CD4-positive, alpha-beta T cell treated with Interleukin-4 for 4 hours (primary cell): ENCODE data around the gene SYVN1.
"Not testable (repeated sequence)": the region's sequence is repeated elsewhere in the genome, so short reads cannot be mapped to it uniquely, and the experiment has no call there.

Source experiments
- DNase-seq: peaks from one replicate; pipeline ENCODE4 v3.0.0-alpha.2; 2020

The SYVN1 gene

DNA sequence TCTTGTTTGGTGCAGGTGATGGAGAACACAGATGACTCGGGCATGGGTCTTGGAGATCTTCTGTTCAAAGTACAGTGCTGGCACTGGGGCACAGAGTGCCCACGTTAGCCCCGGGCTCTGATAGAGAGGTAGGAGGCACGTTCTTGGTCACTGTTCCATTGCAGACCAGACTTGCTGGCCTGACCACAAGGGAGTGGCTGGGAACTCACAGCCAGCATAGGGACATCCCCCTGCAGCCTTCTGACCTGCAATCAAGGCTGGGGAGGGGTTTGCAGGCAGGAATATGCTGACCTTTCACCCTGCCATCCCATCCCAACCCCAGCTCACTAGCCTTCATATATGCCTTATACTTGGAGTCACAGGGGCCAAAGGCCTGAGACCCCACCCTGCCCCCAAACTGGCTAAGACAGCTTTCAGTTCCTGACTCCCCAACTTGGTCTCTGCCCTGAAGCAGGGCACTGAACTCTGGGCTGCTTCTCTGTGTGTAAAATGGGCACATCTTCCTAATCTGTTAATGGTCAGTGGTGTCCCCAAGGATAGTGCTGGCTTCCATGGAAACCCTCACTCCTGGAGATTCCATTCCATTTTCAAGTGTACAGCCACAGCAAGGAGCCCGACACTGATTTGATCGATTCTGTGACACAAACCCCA, 7.6 kb downstream of the SYVN1 start:
- no peak for DNase-seq

DNA sequence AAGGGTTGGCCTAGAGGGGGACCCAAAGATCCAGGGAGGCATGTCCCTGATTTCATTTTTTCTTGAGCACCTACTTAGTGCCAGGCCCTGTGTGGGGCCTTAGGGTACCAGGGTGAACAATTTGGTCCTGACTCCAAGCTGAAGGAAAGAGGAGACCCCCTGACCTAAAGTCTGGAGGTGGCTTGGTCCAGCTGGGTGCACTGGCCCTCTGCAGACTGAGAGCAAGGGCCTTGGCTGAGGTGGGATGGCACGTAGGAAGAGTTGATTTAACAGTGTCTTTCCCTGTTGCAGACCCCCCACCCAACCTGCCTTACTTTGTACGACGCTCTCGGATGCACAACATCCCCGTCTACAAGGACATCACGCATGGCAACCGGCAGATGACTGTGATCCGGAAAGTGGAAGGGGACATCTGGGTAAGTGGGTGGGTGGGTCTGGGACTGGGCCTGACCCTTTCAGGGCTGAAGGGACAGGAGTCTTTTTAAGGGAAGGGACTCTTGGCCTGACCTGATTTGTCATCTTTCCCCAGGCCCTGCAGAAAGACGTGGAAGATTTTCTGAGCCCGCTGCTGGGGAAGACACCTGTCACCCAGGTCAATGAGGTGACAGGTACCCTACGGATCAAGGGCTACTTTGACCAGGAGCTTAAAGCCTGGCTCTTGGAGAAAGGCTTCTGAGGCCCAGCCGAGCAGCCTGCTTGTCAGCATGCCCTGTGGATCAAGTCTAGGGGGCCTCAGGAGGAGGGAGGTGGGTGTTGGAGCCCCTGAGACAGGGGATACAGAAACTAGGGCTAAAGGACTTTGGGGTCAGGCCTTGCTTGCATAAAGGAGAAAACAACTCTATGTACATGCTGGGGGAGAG, 8.9 kb downstream of the SYVN1 start:
- DNase-seq: no peak

- DNase-seq: no peak
Observed at GRCh38 chr11:65124480-65125196, 9.7 kb downstream of the SYVN1 start.

GRCh38 chr11:65121865-65122696, 12.2 kb downstream of the SYVN1 start, which contains the start of the genes FAU and MRPL49:
TSS of gene FAU (minus strand) at chr11:65122134. CDS start at chr11:65121813, 321 bp downstream.
TSS of gene MRPL49 (plus strand) at chr11:65122321. CDS start at chr11:65122347, 26 bp downstream.
- DNase-seq: peak; percentile 98

DNA sequence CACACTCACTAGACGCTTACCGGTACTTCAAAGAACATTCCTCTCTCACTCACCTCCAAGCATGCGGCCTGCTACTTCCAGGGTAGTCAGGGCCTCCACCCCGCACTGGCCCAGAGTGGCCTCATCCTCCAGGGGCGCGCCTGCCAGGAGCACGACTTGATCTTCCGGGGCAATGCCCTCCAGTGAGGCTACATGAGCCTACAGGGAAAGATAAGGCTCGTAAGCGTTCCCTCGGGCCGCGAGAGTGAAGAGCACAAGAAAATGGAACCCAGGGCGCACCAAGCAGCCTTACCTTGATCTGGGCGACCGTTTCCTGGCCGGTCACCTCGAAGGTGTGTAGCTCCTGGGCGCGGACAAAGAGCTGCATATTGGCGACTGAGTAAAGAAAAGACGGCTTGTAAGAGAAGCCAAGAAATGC, 12.9 kb downstream of the SYVN1 start:
- DNase-seq: peak; percentile 27

DNA sequence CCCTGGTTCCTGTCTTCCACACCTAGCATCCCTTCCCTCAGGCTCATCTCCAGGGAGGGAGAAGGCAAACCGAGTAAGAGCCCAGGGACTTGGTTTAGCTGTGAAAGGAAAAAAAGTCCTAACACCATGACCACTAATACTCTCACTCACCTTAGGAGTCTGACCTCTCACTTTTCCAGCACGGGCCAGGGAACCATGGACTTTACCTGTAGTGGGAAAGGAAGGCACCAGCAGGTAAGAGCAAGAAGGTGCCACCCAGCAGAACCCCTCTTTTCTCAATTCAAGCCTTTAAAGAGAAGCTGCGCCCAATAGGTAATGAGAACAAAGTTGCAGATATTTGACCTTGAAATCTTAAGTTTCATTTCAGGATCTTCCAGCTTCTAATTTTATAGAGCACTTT, 13.5 kb downstream of the SYVN1 start:
- no peak for DNase-seq

GRCh38 chr11:65119670-65119995, 14.7 kb downstream of the SYVN1 start:
- no peak for DNase-seq

GRCh38 chr11:65118891-65119669, 15.2 kb downstream of the SYVN1 start:
- DNase-seq: not testable (repeated sequence)

DNA sequence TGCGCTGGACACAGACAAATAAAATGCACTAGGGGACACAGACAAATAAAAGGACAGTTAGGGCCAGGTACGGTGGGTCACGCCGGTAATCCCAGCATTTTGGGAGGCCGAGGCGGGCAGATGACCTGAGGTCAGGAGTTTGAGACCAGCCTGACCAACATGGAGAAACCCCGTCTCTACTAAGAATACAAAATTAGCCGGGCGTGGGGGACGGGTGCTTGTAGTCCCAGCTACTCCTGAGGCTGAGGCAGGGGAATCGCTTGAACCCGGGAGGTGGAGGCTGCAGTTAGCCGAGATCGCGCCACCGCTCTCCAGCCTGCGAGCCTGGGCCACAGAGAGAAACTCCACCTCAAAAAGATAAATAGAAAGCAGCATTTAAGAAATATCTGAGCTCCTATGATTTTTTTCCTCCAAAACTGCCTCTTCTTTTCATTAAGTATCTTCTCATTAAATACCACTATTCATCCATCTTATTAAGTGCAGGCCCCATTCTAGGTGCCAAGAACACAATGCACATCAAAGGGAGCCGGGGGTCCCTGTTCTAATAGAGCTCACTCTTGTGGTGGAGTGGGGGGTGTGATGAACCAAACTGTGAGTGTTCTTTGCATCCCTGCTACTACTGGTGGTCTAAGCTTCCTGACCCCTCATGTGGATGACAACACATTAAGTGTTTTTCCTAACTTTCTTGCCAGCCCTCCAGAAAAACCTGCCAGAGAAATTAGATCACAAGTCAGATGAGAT, 16.1 kb downstream of the SYVN1 start:
- DNase-seq: no peak

DNA sequence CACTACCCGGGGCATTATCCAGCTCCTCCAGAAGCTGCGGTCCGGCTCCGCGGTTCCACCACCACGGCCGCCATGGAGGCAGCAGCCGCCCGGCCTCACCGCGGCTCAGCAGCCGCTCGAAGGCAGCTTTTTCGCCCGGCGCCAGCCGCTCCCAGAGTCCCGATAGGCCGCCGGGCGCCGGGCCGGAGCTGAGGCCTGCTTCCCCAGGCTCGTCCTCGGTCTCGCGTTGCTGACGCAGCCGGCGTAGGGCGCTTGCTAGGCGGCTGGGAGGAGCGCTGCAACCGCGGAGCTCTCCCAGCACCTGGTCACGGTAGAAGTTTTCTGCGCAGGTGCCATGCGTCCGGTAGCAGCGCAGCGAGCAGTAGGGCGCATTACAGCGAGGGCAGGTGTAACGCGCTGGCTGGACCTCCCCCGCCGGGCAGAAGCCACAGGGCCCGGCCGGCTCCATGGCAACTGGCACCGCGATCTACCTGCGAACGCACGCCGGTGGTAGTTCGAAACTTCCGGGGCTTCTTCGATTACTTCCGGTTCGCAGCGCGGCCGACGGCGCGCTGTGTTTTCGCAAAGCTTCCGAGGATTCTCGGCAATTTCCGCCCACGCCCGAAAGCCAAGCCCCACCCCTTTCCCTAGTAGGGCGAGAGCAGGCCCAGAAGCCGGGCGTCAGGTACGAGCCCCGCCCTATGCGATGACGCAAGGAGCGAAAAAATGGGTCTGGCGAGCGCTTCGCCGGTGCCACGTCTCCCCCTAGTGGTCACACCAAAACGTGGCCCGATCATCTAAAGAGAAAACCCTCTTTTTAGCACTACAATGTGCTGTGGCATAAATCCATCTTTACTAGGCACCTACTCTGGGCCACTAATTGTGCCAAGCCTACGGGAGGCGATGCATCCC, 16.9 kb downstream of the SYVN1 start, which contains the start of gene ZNHIT2:
TSS of gene ZNHIT2 (minus strand) at position 496 of the 891 bp plus-strand sequence. CDS start at position 448, 48 bp downstream.
- peak; percentile 100 for DNase-seq

- DNase-seq: peak; percentile 44
Observed at GRCh38 chr11:65116370-65117205, 17.7 kb downstream of the SYVN1 start.

GRCh38 chr11:65115361-65116082, 18.8 kb downstream of the SYVN1 start:
- no peak for DNase-seq

DNA sequence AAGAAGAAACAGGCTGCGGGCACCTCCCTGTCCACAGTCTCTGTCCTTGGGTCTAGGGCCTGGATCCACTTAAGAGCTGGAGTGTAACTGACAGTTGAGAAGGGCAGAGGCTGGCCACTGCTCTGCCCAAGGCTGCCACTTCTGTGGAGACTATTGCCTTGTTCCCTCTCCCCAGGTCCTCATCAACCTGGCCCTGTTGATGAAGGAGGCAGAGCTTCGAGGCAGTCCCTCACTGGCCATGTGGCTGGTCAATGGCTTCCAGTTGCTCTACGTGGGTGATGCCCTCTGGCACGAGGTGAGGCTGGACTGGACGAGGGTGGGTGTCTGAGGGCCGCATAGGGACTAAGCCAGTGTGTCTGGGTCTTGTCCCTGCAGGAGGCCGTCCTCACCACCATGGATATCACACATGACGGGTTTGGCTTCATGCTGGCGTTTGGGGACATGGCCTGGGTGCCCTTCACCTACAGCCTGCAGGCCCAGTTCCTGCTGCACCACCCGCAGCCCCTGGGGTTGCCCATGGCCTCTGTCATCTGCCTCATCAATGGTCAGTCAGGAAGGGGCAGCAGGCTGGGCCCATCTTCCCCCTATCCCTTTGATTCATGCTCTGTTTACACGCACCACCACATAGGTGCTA, 19.7 kb downstream of the SYVN1 start:
- DNase-seq: no peak

- DNase-seq: no peak
Observed at GRCh38 chr11:65113839-65114238, 20.5 kb downstream of the SYVN1 start.

DNA sequence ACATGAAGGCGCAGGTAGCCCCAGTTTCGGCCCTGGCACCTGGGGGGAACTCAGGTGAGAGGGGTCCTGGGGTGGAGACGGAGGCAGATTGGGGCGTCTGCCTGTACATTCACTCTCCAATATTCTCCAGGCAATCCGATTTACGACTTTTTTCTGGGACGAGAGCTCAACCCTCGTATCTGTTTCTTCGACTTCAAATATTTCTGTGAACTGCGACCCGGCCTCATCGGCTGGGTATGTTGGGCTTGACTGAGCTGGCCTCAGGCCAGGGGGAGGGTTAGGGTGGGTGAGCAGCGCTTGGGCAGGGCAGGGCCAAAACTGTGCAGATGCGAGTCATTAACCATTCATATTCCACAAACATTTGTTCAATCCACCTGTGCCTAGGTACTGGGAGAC, 21.0 kb downstream of the SYVN1 start:
- no peak for DNase-seq

DNA sequence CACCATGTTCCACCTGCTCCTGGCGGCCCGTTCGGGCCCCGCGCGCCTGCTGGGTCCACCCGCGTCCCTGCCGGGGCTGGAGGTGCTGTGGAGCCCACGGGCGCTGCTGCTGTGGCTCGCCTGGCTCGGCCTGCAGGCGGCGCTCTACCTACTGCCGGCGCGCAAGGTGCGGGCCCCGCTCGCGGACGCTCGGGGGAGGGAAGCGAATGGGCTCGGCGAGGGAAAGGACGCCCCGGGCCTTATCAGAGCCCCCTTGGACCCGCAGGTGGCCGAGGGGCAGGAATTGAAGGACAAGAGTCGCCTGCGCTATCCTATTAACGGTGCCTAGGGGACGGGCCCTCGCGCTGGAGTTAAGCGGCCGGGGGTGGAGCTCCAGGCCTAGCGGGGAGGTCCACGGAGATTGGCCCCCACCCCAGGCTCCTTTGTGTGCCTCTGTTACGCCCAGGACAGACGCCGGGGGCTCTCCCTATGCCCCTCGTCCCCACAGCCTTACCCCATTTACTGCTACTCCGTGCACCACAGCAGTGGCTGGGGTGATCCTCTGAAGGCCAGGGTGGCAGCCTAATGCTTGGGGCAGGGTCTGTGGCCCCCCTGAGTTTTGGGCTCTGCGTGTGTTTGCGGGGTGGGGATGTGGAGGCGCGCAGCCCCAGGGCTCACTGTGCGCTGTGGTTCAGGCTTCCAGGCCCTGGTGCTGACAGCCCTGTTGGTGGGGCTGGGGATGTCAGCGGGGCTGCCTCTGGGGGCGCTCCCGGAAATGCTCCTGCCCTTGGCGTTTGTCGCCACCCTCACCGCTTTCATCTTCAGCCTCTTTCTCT, 21.6 kb downstream of the SYVN1 start:
- DNase-seq: peak; percentile 64
